Measurements from ENCODE around the gene TCF20.

Gene TCF20

GRCh38 chr22:42243802-42244060 is 26.7 kb downstream of the TCF20 start:
- no peak for TF ChIP-seq CTCF (IDR thresholded peaks at IDR 0.05)

GRCh38 chr22:42236848-42237247 is 33.6 kb downstream of the TCF20 start:
- no peak for TF ChIP-seq CTCF (IDR thresholded peaks at IDR 0.05)

GRCh38 chr22:42236268-42236667 is 34.2 kb downstream of the TCF20 start:
- no peak for TF ChIP-seq CTCF (IDR thresholded peaks at IDR 0.05)

- TF ChIP-seq CTCF (IDR thresholded peaks at IDR 0.05) = no peak
Measured at GRCh38 chr22:42233879-42234278, 36.6 kb downstream of the TCF20 start.

- no peak for TF ChIP-seq CTCF (IDR thresholded peaks at IDR 0.05)
Measured at GRCh38 chr22:42231929-42232328, 38.5 kb downstream of the TCF20 start.

GRCh38 chr22:42229455-42230149 is 40.9 kb downstream of the TCF20 start:
- TF ChIP-seq CTCF (IDR thresholded peaks at IDR 0.05) = no peak

GRCh38 chr22:42228483-42228882 is 42.0 kb downstream of the TCF20 start:
- no peak for TF ChIP-seq CTCF (IDR thresholded peaks at IDR 0.05)

GRCh38 chr22:42227435-42227834 is 43.0 kb downstream of the TCF20 start:
- no peak for TF ChIP-seq CTCF (IDR thresholded peaks at IDR 0.05)

Data from LNCAP (cell line).